HG03280 (cell line): ENCODE results near the gene WNT6.

Experiments
- ATAC-seq: cut with Tn5 transposase; IDR thresholded peaks from one replicate; pipeline ENCODE4 v1.9.1; 2021; ENCODE audit warnings: mild to moderate bottlenecking, moderate library complexity; ENCODE audit not compliant: unreplicated experiment

Gene WNT6

GRCh38 chr2:218891275-218892135 lies 31.9 kb downstream of the WNT6 start:
- ATAC-seq, result no peak

- peak; percentile 46 for ATAC-seq
Measured at GRCh38 chr2:218892693-218893348, 33.2 kb downstream of the WNT6 start.

GRCh38 chr2:218893349-218894150 lies 33.9 kb downstream of the WNT6 start:
- ATAC-seq, result no peak

GRCh38 chr2:218894151-218894879 lies 34.7 kb downstream of the WNT6 start:
- no peak for ATAC-seq

- no peak for ATAC-seq
Measured at GRCh38 chr2:218894880-218895157, 35.2 kb downstream of the WNT6 start.

- ATAC-seq, result no peak
Measured at GRCh38 chr2:218895326-218895725, 35.7 kb downstream of the WNT6 start.

GRCh38 chr2:218895759-218896500 lies 36.3 kb downstream of the WNT6 start:
- ATAC-seq, result peak; percentile 10

- ATAC-seq, result peak; percentile 53
Measured at GRCh38 chr2:218896501-218897393, 37.1 kb downstream of the WNT6 start.

- no peak for ATAC-seq
Measured at GRCh38 chr2:218897394-218898108, 37.9 kb downstream of the WNT6 start.

GRCh38 chr2:218898109-218898878 lies 38.7 kb downstream of the WNT6 start:
- peak; percentile 49 for ATAC-seq

- no peak for ATAC-seq
Measured at GRCh38 chr2:218899147-218899546, 39.5 kb downstream of the WNT6 start.

GRCh38 chr2:218902427-218902826 lies 42.8 kb downstream of the WNT6 start:
- ATAC-seq, result no peak

GRCh38 chr2:218904176-218904575 lies 44.6 kb downstream of the WNT6 start:
- ATAC-seq, result no peak

GRCh38 chr2:218908721-218909619 lies 49.4 kb downstream of the WNT6 start:
- peak; percentile 94 for ATAC-seq

- ATAC-seq, result no peak
Measured at GRCh38 chr2:218910741-218911140, 51.1 kb downstream of the WNT6 start.

GRCh38 chr2:218920504-218920903 lies 60.9 kb downstream of the WNT6 start:
- ATAC-seq, result no peak
